Endodermal cell (in vitro differentiated cells): ENCODE data around the gene ACKR2. TPM values are rescaled to one million over a fixed set of nuclear protein-coding genes. Genes with fewer than 3 reads are reported as not detected.

Source experiments
- DNase-seq: peaks from one replicate; pipeline ENCODE4 v3.0.0-alpha.2; 2017
- H3K27ac ChIP-seq: 2 replicates; pipeline ENCODE4 v1.5.1; 2013; ENCODE audit warnings: mild to moderate bottlenecking, low read depth, low read length, moderate library complexity
- H3K27me3 ChIP-seq: 2 replicates; pipeline ENCODE4 v1.6.1; 2013; ENCODE audit warnings: mild to moderate bottlenecking, low read length, moderate library complexity; ENCODE audit not compliant: insufficient read depth, control insufficient read depth, poor library complexity, severe bottlenecking
- H3K36me3 ChIP-seq: 2 replicates; pipeline ENCODE4 v1.7.0; 2013; ENCODE audit warnings: mild to moderate bottlenecking, low read length, moderate library complexity; ENCODE audit not compliant: control insufficient read depth, insufficient read depth
- H3K4me1 ChIP-seq: one replicate; pipeline ENCODE4 v1.7.0; 2013; ENCODE audit warnings: low read length; ENCODE audit not compliant: control insufficient read depth, insufficient read depth
- H3K4me3 ChIP-seq: 2 replicates; pipeline ENCODE4 v1.5.1; 2013; ENCODE audit warnings: mild to moderate bottlenecking, low read length, moderate library complexity
- H3K9ac ChIP-seq: 2 replicates; pipeline ENCODE4 v1.6.1; 2013; ENCODE audit warnings: mild to moderate bottlenecking, low read length, moderate library complexity; ENCODE audit not compliant: poor library complexity, severe bottlenecking; ENCODE audit errors: extremely low read depth
- H3K9me3 ChIP-seq: 2 replicates; pipeline ENCODE4 v1.6.1; 2013; ENCODE audit warnings: mild to moderate bottlenecking, low read length, moderate library complexity; ENCODE audit not compliant: control insufficient read depth
- H3K27ac Mint-ChIP-seq: 2 replicates; pipeline ENCODE4 v1.8.0; 2020; ENCODE audit warnings: mixed read lengths
- H3K27me3 Mint-ChIP-seq: 2 replicates; pipeline ENCODE4 v1.8.0; 2021; ENCODE audit warnings: mild to moderate bottlenecking, mixed read lengths; ENCODE audit not compliant: insufficient read depth
- H3K36me3 Mint-ChIP-seq: 2 replicates; pipeline ENCODE4 v1.8.0; 2020; ENCODE audit warnings: low read depth, mixed read lengths
- H3K4me1 Mint-ChIP-seq: 2 replicates; pipeline ENCODE4 v1.8.0; 2020; ENCODE audit warnings: mixed read lengths
- H3K4me3 Mint-ChIP-seq: 2 replicates; pipeline ENCODE4 v1.8.0; 2020; ENCODE audit warnings: mild to moderate bottlenecking, moderate library complexity, mixed read lengths
- H3K9me3 Mint-ChIP-seq: 2 replicates; pipeline ENCODE4 v1.8.0; 2020; ENCODE audit warnings: mild to moderate bottlenecking, mixed read lengths
- WGBS, 2 experiments: methylation state at CpG; one replicate each; pipeline versions ENCODE4 v1.1.5 to v1.1.7; 2013; ENCODE audit warnings: missing lambda C conversion rate in 2 of 2, mixed read lengths in 1 of 2; ENCODE audit not compliant: insufficient coverage in 1 of 2, insufficient read length in 1 of 2; 5-methylcytosine and 5-hydroxymethylcytosine counted together
- total RNA-seq, 2 donors: library from RNA; stranded (reverse); fragmentation: NEBNext Ultra II Directional in 1 of 2; extraction: Animal tissue kit (Norgen Biotek cat#: 25700) in 1 of 2; gene quantifications; 2 replicates in 1 of 2; 3 replicates in 1 of 2; pipeline ENCODE4 v1.2.1, GENCODE V29; 2021
- TF ChIP-seq, protein P1 (sequence below): fragments of 200-600 bp; sonication (generic); conservative IDR thresholded peaks from 2 replicates; pipeline ENCODE4 v1.5.0; 2021; ENCODE audit warnings: antibody characterized with exemption, mild to moderate bottlenecking

The ACKR2 gene
- total RNA-seq, 2 donors from 2014 or later = 1.1 TPM

DNA sequence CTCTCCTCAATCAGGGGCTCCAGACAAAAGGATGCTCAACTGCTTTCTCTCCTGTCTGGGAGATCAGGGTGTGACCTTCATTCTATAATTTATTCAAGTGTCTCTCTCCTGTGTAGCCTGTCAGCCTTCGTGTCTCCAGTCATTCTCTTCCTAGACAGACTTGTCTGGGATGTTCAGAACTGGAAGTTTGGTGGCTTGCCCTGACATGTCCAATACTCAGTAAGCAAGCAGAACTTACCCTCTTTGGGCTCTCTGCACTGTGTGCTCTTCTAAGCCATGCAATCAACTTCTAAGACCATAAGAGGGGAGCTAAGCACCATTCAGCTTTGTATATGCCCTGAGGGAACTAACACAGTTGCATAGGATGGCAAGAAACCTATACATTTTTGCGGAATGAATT lies 14.1 kb downstream of the ACKR2 start:
- WGBS, 2 experiments = 83 to 84% methylated on average over 2 of the region's 2 CpGs
- Mint-ChIP-seq H3K27ac (no peak overlapping the region), H3K4me1 (peaks cover 10% of the 10 kb centered on the region), H3K4me3 (no peak overlapping the region), H3K9me3 (no peaks in the 10 kb centered on the region), H3K27me3 (no peaks in the 10 kb centered on the region), H3K36me3 (no peaks in the 10 kb centered on the region)
- no peak overlapping the region for H3K9ac ChIP-seq
- no peaks in the 10 kb centered on the region for H3K27me3 ChIP-seq
- peaks cover 4% of the 10 kb centered on the region for H3K9me3 ChIP-seq
- DNase-seq = no peak
- TF ChIP-seq, protein P1, sequence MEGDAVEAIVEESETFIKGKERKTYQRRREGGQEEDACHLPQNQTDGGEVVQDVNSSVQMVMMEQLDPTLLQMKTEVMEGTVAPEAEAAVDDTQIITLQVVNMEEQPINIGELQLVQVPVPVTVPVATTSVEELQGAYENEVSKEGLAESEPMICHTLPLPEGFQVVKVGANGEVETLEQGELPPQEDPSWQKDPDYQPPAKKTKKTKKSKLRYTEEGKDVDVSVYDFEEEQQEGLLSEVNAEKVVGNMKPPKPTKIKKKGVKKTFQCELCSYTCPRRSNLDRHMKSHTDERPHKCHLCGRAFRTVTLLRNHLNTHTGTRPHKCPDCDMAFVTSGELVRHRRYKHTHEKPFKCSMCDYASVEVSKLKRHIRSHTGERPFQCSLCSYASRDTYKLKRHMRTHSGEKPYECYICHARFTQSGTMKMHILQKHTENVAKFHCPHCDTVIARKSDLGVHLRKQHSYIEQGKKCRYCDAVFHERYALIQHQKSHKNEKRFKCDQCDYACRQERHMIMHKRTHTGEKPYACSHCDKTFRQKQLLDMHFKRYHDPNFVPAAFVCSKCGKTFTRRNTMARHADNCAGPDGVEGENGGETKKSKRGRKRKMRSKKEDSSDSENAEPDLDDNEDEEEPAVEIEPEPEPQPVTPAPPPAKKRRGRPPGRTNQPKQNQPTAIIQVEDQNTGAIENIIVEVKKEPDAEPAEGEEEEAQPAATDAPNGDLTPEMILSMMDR = no peak
- no peaks in the 10 kb centered on the region for H3K4me1 ChIP-seq
- peak overlapping the region; percentile 58 for H3K27ac ChIP-seq
- no peaks in the 10 kb centered on the region for H3K36me3 ChIP-seq
- no peak overlapping the region for H3K4me3 ChIP-seq

DNA sequence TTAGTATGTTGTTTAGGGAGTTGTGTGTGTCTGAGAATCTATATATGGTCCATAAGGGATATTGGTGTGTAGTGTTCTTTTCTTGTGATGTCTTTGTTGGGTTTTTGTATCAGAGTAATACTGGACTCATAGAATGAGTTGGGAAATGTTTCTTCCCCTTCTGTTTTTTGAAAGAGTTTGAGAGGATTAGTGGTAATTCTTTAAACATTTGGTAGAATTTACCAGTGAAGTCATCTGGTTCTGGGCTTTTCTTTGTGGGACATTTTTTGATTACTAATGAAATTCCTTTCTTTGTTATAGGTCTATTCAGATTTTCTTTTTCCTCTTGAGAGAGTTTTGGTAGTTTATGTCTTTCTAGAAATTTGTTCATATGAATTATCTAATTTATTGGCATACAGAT lies 16.9 kb downstream of the ACKR2 start:
- Mint-ChIP-seq H3K36me3 (no peaks in the 10 kb centered on the region), H3K27ac (no peak overlapping the region), H3K4me3 (no peak overlapping the region), H3K27me3 (no peaks in the 10 kb centered on the region), H3K9me3 (no peaks in the 10 kb centered on the region), H3K4me1 (peaks cover 16% of the 10 kb centered on the region)
- Histone ChIP-seq H3K27ac (no peak overlapping the region), H3K4me1 (no peaks in the 10 kb centered on the region), H3K9me3 (peaks cover 4% of the 10 kb centered on the region), H3K4me3 (no peak overlapping the region), H3K27me3 (no peaks in the 10 kb centered on the region), H3K36me3 (no peaks in the 10 kb centered on the region), H3K9ac (no peak overlapping the region)
- no peak for DNase-seq
- TF ChIP-seq, protein P1 = no peak

DNA sequence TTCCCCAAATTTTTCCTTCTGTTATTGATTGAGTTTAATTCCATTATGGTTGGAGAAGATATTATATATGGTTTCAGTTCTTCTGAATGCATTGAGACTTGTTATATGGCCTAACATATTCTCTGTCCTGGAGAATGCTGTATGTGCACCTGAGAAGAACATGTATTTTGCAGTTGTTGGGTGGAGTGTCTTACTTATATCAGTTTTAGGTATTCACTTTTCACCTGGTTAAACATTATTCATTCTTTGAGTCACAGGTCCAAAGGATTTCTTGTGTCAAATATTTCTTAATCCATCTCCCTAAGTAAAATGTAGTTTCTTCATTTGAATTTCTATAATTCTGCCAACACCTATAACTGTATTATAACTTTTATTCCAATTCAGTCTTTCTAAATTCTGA lies 17.8 kb downstream of the ACKR2 start:
- Mint-ChIP-seq H3K4me1 (peaks cover 16% of the 10 kb centered on the region), H3K4me3 (no peak overlapping the region), H3K9me3 (no peaks in the 10 kb centered on the region), H3K36me3 (no peaks in the 10 kb centered on the region), H3K27me3 (no peaks in the 10 kb centered on the region), H3K27ac (no peak overlapping the region)
- H3K36me3 ChIP-seq = no peaks in the 10 kb centered on the region
- TF ChIP-seq, protein P1 = no peak
- no peak overlapping the region for H3K27ac ChIP-seq
- no peak overlapping the region for H3K4me3 ChIP-seq
- no peak overlapping the region for H3K9ac ChIP-seq
- peaks cover 4% of the 10 kb centered on the region for H3K9me3 ChIP-seq
- no peaks in the 10 kb centered on the region for H3K4me1 ChIP-seq
- no peak for DNase-seq
- no peaks in the 10 kb centered on the region for H3K27me3 ChIP-seq
